Nucleus accumbens (tissue), 56 donors: ENCODE measurements around the gene SUSD2.
"Not testable (repeated sequence)": the region's sequence is repeated elsewhere in the genome, so short reads cannot be mapped to it uniquely, and the experiment has no call there.

Experiments
- DNase-seq, 56 donors: peaks; one replicate each; lab custom pipeline; 2025; lab: John Stamatoyannopoulos, UW

SUSD2 gene, protein sequence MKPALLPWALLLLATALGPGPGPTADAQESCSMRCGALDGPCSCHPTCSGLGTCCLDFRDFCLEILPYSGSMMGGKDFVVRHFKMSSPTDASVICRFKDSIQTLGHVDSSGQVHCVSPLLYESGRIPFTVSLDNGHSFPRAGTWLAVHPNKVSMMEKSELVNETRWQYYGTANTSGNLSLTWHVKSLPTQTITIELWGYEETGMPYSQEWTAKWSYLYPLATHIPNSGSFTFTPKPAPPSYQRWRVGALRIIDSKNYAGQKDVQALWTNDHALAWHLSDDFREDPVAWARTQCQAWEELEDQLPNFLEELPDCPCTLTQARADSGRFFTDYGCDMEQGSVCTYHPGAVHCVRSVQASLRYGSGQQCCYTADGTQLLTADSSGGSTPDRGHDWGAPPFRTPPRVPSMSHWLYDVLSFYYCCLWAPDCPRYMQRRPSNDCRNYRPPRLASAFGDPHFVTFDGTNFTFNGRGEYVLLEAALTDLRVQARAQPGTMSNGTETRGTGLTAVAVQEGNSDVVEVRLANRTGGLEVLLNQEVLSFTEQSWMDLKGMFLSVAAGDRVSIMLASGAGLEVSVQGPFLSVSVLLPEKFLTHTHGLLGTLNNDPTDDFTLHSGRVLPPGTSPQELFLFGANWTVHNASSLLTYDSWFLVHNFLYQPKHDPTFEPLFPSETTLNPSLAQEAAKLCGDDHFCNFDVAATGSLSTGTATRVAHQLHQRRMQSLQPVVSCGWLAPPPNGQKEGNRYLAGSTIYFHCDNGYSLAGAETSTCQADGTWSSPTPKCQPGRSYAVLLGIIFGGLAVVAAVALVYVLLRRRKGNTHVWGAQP

DNA sequence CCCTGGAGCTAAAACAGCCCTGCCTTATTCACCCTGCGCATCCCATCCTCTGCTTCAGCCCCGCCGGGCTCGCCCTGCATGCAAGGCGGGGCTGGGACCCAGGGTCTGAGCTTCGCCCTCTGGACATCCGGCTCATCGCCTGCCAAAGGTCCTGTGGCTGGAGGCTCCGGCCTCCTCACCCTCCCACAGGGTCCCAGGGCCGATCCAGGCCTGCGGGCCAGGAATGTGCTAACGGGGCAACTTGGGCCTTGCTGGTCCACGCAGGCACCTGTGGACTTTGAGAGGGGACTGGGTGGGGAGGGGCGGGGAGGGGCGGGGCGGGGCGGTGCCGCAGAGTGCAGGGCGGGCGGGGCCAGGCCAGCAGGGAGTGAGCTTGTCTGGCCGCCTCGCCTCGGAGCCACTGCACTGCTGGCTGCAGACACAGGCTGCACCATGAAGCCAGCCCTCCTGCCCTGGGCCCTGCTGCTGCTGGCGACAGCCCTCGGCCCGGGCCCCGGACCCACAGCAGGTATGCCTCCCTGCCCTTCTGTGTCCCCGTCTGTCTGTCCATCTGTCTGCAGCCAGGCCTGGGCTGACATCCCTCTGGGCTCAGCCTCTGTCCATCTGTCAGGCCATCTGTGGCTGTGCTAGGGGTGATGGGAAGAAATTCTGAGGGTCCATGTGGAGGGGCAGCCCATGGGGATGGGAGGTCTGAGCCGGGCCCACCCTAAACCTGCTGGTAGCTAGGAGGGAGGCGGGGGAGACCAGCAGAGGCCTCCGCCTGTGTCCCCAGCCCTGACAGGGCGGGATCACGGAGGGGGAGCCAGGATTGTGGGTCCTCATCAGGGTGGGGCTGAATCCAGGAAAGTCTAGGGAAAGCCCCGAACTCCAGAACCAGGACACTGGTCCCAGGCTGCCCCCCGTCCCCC lies at the start of gene SUSD2:
SUSD2 (plus strand) TSS at position 400 of the 908 bp plus-strand sequence; CDS start at position 433, 33 bp downstream.
- DNase-seq: no peak

DNA sequence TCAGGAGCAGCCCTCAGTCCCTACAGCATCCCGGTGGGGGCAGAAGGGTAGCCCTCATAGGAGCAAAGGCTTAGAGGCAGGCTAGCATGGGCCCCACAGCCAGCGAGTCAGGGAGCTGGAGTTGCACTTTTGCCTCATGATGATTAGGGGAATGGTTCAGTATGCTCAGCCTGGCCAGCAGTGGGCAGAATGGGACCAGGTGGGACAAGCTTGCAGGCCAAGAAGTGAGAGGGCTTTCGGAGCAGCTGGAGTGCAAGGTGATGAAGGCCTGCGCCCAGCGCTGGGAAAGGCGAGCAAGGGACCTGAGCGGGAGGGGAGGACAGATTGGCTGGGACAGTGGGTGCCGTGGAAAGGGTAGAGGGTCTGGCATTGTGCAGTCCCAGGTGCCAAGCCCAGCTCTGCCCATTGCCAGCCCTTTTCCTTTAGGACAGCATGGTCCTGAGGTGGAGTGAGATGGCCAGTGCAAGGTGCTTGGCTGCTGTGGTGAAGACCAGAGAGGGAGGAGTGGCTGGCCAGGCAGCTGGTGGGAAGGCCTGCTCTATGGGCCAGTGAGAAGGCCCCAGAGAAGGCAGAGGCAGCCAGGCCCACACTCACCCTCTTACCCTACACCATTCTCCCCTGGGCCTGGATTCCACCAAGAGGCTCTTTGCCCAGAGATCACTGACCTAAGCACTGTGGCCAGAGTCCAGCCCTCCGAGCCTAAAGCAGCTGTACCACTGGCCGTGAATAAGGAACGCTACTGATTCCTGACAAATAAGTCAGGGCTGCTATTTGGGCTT lies 47.9 kb upstream of the SUSD2 start:
- peak in 2 of 56 donors; percentile 13 to 17 for DNase-seq

DNA sequence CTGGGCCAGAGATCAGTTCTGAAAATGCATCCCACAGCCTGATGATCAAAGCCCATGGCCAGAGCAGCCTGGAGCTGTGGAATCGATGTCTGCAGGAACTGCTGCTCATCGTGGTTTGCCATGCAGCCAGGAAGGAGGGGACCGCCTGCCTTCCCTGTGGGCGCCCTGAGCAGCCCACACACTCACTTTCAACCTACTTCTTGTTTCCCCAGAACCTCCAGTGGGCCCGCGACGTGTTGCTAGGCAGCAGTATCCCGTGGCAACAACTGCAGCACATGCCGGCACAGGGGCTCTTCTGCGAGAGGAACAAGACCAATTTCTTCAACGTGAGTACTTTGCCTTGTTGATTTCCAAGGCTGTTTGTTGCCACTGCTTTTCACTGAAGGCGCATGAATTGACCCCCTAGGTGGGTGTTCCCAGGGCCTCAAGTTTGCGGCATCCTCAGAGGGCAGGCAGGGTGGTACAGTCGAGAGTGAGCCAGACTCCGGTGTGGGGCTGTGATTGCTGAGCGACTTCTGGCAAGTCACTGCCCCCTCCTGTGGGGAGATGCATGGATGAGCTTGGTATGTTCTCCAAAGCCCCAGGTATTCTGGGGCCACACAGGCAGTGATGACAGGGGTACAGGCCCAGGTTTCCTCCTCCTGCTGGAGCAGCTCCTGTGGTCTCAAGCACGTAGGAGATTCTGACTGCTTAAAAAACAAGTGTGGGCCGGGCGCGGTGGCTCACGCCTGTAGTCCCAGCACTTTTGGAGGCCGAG lies 47.0 kb upstream of the SUSD2 start:
- DNase-seq: peak in 52 of 56 donors; percentile 12 to 95 (median 72)

DNA sequence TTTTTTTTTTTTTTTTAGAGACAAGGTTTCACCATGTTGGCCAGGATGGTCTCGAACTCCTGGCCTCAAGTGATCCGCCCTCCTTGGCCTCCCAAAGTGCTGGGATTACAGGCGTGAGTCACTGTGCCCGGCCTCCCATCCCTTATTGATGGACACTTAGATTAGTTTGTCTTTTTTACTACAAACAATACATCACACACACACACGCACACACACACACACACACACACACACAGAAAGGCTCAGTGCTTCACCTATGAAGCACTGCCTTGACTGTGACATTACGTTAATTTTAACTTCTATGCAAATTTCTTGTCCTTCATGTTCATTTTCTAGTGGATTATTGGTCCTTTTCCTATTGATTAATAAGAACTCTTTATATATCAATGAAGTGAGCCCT lies 44.8 kb upstream of the SUSD2 start:
- DNase-seq: not testable (repeated sequence)

DNA sequence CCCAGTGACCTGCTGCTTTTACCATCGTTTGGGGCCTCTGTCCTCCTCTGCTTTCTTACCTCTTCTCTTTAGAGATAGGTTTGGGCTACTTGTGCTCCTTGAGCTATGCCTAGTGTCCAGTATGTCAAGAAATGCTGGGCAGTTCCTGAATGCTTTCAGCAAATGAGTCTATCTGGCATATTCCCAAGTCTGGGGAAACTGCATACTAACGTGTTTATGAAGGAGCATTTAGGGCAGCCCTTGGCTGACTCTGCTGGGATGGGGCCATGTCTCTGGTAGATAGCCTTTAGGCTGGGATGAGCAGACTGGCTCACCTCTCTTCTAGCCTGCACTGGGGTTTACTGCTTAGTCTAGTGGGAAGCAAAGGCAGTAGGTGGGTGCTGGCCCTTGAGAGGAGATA lies 43.7 kb upstream of the SUSD2 start:
- DNase-seq: no peak

DNA sequence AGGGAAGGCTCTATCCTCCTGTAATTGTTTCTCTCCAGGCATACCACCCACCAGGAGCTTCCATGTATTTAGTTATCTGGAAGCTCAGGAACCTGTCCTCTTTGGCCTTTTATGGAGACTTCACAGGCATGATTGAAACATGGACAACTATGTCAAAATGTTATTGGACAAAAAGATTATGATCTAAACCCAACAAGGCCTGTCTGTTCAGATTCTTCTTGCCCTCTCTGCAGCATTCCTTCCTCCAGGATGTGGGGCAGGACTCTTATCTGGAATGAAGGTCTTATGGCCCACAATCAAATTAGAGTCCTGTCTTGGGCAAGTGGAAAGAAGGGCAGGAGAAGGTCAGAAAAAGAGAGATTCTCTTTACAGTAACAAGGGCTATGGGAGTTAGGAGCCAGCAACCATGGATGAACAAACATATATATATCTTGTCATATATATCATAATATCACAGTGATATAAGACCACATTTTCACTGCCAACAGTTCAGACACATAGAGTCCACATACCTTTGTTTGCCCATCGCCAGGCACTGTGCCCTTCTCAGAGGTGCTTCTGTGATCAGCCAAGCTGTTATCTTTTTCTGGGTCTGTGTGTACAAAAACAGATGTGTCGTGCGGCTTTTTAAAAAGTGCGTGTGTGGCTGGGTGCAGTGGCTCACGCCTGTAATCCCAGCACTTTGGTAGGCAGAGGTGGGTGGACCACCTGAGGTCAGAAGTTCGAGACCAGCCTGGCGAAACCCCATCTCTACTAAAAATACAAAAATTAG lies 42.5 kb upstream of the SUSD2 start:
- DNase-seq: no peak

DNA sequence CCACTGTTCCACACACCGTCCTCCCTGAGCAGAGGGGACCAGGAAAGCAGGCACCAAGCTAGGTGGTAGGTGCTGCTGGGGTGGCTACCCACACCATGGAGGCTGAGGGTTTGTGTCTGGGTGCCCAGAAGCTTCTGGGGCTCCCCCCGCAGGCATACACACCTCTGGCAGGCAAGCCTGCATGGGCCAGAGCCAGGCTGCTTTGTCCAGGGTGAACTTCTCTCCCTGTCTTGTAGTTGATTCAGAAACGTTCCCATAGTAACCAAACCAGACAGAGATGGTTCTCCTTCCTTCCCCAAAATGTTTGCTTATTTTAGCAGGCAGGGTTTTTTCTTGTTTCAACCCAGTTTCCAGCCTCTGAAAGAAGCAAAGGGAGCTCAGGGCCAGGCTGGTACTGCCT lies 40.9 kb upstream of the SUSD2 start:
- DNase-seq: peak in 19 of 56 donors; percentile 6 to 43 (median 17)

DNA sequence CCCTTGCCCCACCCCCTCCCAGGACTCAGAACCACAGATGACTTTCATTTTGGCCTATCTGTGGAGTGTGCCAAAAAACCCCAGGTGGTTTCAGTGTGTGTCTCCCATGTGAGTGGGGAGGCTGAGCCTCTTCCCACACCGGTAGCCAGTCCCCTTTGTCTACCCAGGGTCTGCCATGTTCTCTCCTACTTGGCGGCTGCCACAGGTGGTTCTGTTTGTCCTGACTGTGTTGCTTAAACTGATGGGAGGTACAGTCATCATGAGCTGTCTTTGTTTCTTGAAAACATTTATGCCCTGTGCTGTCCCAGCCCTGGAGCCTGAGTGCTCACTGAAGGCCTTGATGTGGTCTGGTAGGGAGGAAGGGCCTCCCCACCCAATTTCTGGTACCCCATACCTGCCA lies 39.7 kb upstream of the SUSD2 start:
- DNase-seq: no peak

DNA sequence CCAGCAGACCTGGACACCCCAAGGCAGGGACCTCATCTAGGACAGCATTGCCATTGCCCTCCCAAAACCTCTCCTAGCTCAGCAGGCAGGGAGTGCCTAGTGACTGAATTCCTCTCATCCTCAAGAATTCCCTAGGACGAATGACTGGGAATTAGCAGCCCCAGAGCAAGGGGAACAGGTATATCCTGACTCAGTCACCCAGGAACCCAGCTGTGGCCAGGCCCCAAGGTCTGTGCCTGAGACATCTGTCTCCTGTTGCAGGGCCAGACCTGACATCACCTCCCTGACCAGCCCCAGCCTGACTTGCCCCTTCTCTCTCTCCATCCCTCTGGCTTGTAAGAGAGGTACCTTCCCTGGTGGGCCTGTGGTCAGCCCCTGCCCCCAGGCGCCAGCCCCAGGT lies 39.0 kb upstream of the SUSD2 start:
- DNase-seq: no peak

DNA sequence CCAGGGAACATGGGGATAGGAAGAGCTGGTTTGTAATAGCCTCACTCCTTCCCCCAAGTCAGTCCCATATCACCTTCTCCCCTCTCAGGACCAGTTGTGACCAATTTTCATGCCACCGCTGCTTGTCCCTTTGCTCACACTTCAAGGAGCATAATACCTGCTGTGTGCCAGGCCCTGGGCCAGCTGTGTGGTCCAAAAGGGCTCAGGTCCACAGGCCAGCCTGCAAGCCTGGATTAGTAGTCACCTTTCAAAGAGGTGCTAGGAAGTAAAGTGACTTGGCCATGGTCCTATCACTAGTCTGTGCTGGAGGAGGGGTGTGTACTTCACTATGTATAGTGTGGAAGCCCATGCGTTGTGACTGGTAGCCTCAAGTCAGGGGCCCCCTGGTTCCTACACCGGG lies 38.5 kb upstream of the SUSD2 start:
- no peak for DNase-seq

DNA sequence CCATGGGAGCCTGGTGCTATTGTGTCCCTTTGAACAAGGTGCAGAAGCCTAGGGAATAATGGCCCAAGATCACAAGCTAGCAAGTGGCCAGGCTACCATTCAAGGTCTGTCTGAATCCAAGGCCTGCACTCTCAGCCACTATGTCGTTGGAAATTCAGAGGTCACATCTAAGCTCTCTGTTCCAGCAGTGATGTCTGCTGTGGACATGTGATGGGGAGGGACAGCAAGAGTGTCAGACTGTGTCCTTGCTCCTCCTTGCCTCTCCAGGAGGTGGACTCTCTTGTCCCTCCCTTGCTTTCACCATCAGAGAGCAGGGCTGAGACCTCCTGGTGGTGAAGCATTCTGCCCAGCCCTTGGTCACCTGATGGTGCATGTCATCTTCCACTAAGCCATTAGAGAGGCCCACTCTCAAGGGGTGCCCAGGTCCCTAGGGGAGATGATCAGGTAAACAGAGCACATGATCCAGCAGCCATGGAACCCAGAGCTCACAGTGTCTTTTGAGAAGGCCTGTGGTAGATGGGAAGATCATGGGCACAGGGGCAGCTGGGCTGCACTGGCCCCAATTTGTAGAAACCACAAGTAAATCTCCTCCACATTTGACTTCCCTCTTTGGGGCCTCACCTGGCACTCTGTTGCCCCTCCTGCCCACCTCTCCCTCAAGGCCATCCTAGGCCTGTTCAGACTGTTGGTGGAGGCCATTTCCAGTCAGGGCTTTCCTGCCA lies 37.1 kb upstream of the SUSD2 start:
- DNase-seq: no peak

DNA sequence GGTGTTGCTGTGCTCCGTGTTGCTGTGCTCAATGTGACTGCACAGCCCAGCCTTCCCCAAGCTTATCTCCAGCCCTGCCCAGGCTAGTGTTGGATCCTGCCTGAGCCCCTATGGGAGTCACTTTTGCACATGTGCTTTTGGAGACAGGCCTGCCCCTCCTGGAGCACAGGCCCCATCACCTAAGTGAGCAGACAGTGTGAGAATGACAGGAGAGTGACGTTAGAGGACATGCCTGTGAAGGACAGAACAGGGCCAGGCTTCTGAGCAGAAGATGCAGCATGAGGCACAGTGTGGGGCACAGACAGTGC lies 36.6 kb upstream of the SUSD2 start:
- no peak for DNase-seq

DNA sequence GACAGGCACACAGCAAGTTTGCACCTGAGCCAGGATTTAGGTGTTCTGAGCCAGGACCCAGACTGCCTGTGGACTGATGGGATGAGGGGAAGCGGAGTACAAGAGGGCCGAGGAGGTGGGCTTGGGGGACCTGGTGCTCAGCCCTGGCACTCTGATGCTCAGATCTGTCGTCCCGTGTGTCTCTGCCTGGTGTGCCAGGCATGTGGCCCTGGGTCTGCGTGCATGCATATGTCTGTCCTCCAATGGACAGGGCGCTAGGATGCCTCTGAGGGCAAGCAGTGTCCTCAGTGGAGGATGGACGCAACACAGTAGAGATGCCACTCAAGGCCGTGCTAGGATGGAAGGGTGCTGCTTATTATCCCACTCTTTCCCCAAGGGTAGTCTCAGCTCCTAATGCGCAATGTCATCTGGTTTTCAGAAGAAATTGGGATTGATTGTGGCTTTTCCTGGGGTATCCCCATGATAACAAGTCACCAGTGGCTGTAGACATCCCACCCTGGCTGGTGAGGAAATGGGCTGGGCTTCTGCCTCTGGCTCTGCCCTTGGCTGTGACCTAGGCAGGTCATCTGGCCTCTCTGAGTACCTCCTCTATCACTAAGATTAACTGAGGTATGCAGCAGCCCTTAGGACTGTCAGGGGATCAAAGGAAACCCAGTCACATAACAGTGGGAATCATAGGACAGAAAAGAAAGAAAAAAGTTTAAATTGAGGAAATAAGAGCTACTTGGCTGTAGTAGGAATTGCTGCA lies 35.7 kb upstream of the SUSD2 start:
- no peak for DNase-seq

DNA sequence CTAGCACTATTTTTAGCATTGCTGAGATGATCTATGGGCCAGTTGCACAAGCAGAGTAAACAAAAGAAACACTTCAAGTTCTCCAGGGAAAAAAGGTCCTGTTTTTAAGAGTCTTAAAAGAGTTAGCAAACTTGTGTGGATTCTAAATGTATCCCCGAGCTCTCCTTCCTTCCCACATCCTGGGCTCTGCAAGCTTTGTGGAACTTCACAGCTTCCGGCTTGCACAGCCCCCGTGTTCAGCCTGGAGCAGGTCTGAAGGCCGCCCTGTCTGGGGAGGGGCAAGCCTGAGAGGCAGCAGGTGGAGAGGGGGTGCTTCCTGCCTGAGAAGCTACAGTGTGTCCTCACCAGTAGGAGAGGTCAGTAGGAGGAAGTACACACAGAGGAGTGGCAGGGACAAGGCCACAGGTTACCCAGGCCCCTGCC lies 35.1 kb upstream of the SUSD2 start:
- peak in 5 of 56 donors; percentile 5 to 24 (median 8) for DNase-seq

DNA sequence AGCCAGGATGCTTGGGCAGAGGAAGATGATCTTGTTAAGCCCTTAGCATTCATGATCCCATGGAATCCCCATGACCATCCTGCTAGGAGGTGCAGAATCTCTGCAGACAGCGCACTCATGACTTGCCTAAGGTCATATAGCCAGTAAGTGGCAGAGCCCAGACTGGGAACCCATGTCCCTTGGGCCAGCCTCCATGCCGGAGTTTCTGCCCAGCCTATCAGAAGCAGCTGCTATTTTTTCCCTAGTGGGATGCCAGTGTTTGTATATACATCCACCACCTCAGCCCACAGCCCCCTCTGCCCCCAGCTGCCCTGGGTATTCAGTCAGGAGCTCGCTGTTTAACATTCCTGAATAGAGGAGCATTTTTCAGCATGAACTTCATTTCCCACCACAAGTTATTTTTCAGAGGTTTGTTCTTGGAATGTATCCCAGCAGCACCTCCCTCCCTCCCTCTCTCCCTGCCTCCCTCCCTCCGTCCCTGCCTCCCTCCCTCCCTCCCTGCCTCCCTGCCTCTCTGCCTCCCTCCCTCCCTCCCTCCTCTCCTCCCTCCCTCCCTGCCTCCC lies 34.4 kb upstream of the SUSD2 start:
- DNase-seq: peak in 3 of 56 donors; percentile 5 to 20 (median 18)

DNA sequence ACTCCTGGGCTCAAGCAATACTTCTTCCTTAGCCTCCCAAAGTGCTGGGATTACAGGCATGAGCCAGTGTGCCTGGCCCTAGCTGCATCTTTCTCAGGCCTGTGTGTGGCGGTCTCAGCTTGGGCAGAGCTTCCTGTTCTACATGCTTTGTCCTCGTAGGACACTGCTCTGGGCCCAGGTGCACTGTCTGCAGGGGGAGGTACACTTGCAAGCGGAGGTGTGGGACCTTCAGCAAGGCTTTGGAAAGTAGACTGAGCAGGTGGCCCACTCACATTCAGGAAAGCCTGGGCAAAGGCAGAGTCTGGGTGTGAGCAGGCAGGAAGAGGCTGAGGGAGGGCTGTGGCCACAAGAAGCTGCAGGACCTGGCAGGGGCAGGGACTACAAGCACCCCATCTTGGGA lies 33.6 kb upstream of the SUSD2 start:
- no peak for DNase-seq
